Epidermal melanocyte (primary cell): ENCODE results near the gene IRX4.

Source experiments
- DNase-seq: peaks from one replicate; pipeline ENCODE4 v3.0.0; 2011; ENCODE audit warnings: low spot score; ENCODE audit not compliant: insufficient read length

IRX4 gene

DNA sequence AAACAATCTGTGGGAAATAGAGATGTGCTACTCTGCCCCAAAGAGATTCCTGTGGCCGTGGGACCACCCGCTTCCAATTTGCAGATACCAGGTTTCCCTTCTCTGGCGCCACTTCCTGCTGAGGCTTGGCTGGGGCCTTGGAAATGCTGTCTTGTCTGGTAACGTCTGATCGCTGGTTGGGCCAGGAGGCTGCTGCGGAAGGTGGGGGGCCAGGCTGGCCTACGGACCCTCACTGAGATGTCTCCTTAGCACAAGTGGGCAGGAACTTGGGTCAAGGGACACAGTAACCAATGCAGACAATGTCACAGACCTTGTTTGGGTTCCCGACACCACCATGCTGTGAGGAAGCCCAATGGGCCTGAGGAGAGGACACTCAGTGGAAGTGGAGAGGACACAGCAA lies 31.7 kb upstream of the IRX4 start:
- DNase-seq: no peak

DNA sequence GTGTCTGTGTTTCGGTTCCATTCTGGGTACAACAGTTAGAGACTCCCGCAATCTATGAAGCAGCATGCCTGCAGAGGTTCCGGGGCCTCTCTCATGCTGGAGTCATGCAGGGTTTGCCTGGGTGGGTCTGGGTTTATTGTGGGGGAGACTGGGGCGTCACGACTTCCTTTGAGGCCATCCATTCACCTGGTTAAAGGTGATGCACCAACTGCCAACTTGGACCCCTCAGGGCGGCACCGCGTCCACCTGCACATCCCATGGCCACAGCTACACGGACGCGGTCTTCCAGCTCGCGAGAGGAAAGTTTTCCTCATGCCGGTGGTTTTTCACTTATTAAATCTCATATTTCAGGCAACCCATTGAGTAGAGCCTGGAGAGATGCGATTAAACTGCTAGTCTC lies 30.9 kb upstream of the IRX4 start:
- no peak for DNase-seq

DNA sequence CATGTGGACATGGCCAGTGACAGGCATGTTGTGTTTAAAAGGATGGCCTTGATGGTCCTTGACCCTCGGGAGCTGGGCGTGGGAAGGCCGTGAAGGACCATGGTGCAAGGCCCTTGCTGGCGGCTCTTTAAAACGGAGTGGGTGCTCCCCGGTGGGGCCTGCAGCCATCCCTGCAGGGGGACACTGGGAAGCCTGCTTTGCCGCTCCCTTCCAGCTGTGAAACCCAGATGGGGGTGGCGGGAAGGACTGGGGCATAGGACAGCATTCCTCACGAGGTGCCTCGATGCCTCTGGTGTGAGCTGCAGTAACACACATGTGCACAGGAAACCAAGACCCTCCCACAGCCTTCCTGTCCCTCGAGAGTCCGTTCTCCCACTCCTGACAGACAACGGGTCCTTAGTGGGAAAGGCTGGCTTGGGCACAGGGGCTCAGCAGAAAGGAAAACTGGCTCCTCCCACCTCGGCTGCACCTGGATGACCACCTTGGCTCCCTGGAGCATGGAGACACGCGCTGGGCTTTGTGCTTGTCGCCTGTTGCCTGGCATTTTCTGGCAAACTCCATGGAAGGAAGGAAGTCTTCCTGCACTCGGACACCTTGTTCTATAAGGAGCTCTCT lies 30.3 kb upstream of the IRX4 start:
- DNase-seq: no peak

DNA sequence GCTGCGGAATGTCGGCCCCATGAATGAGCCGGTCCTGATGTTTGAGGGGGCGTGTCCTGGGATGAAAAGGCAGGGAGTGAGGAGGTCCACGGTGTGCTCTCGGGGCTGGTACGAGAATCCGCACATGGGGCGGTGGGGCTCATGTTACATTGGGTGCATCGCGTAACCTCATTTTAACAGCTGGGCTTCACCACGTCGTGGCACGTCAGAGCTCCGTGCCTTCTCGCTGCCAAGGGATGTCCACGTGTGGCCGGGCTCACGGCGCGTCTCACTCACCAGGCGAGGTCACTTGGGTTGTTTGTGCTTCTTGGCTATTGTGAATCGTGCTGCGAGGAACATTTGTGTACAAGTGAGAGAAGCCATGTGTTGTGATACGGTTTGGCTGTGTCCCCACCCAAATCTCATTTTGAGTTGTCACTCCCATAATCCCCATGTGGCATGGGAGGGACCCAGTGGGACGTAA lies 29.1 kb upstream of the IRX4 start:
- no peak for DNase-seq

DNA sequence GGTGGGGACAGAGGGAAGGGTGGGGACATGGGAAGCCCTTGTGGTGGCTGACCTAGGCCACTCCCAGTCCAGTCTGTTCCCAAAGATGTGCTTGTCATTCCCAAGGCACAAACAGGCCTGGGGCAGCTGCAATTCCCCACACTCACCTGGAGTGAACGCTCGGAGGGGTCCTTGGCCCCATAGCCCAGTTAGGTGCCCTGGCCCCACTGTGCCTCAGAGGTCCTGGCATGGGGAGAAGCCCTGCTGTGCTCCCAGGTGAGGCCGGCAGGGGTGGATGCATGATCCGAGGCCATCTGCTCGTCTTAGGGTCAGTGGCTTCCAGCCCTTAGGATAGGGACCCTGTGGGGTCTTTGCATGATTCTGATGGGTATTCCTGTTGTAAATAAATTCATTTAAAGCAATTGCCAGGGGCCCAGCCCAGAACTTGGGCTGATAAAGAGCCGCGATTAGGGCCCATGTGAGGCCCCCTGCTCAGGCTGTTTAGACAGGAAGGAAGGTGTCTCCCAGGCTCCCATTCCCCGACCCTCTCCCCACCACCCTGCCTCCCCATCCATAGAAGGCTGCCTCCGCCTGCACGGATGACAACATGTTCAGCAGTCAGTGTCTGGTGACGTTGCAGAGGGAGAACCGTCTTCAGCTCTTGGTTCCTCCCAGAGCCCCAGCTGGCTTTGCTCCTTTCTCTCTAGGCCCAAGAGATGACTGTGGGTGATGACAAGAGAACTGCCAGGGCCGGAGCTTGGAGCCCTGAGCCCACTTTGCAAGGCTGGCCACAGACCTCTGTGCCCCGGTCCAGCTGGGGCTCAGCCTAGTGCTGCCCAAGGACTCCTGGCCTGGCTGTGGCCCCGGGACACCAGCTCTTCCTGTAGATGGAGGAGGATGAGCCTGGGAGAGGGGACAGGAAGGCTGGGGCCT lies 28.4 kb upstream of the IRX4 start:
- no peak for DNase-seq

DNA sequence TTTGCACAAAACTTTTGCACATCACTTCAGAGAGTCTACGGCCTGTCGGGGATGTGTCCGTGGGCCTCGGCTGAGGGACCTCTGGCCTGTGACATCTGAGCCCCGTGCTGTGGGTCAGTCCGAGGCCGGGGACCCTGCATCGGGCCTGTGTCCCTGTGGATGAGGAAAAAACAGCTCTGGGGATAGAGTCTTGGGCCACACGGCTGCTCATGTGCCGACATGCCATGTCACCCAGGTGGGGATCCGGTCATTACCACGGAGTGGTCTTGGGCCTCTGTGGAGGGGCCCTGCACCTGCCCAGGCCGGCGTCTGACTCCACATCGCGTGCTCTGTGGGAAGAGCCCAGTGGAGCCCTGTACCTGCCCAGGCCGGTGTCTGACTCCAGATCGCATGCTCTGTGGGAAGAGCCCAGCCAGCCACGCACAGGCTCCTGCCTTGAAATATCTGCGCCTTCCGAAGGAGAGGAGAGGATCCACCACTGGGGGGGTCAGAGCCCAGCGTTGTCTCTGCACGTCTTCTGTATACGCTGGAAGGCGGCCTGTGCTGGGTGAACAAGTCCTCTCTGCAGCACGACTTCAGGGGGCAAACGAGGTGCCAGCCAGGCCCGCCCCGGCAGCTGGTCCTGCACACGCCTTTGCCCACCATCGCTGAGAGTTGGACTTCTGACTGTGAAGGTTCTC lies 27.5 kb upstream of the IRX4 start:
- DNase-seq: no peak

DNA sequence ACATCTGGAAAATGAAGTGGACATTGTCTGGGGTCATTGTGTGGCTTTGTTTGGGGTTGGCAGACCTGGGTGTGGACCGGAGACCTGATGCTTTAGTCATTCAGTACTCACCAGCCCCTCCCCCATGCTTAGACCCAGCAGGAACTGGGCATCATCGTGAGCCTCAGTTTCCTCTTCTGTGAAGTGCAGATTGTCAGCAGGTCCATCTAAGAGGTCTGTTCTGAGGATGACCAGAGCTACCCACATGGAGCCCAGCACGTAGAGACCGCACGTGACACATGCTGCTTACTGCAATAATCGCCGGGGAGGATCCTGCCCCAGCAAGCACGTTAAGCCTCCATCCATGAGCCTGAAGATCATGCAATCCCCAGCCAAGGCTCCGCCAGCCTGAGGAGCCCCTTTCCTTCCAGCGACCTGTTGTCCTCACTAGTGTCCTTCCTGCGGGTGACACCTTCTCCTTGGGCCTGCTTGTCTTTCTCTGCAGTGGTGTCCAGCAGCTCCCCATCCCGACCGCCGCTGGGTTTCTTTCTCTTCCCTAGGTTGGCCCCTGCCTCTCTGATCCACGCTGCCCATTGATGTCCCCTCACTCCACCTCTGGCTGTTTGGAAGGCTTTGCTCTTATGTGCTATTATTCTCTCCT lies 26.7 kb upstream of the IRX4 start:
- DNase-seq: no peak

DNA sequence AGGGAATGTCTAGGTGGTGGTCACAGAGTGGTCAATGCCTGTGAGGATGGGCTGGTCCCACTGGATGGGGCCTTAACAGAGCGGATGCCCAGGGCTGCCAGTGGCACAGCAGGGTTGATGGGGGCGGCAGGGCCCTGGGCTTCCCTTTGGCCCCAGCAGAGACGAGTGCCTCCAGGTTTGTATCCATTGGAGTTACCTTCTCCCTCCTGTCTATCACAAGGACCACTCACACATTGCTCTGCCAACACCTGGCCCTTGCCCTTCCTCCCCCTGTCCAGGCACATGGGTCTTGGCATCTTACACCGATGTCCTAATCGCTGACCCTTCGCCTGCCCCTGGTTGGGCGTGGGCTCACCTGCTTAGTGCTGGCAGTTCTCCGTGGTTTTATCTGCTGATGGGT lies 26.2 kb upstream of the IRX4 start:
- DNase-seq: no peak

DNA sequence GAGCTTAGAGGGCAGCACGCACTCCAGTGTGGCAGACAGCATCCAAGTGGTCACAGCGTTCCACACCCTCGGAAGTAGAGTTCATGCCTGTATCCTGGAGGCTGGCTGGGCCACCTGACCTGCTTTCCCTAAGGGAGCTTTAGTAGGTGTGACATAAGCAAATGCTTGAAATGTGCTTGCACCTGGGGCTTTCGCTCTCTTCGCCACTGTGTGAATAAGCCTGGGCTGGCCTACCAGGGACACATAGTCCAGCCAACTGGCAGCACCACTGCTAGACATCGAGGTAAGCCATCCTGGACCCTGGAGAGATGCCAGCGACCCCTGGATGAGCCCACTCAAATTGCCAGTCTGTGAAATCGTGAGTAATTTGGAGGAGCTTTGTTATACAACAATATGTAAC lies 24.9 kb upstream of the IRX4 start:
- DNase-seq: no peak

DNA sequence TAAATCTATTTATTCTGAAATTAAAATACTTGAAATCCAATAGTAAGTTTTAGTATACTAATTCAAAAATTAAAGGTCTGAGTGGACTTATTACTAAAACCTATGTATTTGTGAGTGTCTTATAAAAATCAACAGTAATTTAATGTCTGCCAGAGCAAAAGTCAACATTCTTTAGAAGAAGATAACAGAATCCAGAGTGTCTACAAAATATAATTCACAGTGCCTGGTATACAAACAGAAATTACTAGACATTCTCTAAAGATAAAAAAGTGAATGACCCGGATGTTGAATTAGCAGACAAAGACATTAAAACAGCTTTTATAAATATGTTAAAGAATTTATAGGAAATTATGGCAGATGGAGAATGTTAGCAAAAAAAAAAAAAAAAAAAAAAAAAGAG lies 22.4 kb upstream of the IRX4 start:
- DNase-seq: no peak

DNA sequence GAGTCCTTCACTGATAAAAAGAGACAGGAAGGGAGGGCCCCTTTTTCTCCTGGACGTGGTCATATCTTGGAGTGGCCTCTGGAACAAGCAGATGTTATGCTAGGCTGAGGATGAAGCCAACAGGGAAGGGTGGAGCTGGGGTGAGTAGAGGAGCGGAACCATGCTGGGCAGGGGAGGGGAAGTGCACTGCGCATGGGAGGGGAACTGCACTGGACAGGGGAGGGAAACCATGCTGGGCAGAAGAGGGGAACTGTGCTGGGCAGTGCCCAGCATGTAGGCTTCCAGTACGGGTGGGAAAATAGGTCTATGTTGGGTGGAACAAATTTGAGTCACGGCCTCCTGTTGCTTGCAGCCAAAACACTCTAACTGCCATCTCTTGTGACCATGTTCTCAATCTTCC lies 19.3 kb upstream of the IRX4 start:
- no peak for DNase-seq

DNA sequence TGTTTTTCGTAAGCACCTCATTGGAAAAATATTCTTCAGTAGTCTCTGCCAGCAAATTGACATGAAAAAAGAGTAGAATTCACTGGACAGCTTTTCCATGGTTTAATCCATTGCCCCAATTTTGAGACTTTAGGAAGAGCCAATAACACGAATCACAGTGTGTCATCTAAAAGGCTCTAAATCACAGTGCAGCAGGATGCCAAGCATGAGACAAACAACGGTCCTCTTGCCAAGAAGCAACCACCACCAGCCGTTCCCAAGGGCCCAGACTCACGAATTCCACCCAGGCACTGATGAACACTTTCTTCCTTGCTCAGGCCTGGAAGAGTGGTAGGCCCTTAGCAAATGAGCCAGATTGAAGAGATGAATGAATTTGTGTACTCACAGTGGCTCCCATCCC lies 18.3 kb upstream of the IRX4 start:
- DNase-seq: no peak

DNA sequence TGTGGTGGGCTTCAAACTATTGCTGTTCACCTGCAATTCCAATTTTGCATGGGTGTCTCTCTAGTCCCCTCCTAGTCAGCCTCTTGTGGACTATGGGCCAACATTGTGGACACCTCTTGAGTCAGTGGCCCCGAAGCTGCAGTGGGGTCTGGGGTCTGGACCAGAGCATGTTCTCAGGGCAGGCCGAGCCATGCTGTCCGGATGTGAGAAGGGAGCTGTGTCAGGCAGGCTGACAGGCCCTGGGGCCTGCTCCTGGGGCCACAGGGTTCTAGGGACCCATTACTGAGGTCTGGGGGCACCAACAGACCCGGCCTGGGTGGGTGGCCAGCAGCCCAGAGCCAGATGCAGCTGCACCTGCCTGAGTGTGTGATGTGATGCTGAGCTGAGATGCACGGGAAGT lies 16.5 kb upstream of the IRX4 start:
- DNase-seq: no peak

DNA sequence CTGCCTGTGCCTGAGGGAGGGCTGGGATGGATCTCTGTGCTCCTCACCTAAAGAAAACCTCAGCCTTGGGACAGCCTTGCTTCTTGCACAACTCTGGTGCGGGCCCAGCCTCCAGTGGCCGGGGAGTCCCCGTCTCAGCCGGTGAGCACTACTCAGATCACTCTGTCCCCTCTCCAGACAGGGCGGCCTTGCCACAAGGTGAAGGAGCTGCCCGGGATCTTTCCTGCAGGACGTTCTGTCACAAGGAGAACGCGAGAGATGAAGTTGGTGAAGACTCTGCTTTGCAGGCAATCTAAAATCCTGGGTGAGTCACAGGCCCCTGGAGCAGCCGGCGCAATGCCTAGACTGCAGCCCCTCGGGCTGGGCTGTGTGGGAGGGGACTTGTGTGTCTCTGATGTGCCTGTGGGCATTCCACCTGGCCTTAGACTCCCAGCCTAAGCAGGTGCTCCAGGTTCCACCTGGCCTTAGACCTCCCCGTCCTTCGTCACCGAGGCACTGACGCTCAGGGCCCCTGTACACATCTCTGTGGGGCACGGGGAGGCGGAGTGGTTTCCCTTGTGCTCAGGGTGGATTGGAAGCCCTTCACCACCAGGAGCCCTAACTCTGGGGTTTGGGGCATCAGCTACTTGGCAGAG lies 15.2 kb upstream of the IRX4 start:
- no peak for DNase-seq

DNA sequence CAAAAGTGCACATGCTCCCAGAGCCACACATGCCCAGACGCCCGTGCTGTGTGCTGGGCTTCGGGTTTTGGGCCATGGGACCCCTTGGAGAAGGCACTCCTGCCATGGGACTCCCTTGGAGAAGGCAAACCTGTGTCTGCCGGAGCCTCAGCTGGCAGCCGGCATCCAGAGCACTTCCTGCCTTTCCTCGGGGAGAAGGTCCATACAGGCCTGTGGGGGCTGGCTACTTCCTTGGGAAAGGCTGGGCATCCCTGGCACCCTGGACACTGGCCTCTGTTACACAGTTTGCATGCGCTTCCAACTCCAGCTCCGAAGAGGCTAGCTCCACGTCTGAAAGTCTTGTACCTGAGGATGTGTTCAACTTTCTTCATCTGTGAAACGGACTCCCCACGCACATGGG lies 14.7 kb upstream of the IRX4 start:
- DNase-seq: no peak

DNA sequence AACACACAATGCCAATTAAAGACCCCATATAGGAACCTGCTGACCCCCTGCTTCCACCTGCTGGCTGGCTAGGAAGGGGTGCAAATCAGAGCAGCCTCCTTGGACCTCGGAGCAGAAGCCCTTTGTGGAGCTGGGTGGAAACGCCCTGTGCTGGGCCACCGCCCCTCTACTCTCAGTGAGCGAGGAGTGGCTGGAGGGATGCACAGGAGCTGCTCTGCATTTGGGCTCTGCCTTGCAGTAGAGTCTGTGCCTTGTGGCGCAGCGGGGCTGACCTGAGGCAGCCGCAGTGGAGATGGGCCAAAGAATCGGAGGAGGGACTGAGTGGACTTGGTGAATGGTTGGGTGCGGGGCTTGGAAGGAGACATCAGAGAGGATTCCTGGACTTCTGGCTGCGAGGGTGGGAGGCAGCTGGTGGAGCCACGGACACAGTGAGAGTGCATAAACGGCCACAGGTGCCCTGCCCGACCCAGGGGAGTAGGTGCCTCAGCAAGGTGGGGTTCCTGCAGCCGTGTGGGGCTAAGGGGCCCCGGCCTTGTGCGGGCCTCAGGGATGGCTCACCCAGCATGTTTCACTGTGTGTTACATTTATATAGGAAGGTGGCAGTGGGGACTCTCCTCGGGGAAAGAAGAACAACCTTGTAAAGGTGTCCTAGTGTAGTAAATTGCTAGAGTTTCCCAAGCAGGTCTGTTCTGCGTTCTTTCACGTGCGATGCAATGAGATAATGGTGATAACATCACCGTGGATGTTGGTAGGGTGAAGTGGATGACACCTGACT lies 14.1 kb upstream of the IRX4 start:
- no peak for DNase-seq

DNA sequence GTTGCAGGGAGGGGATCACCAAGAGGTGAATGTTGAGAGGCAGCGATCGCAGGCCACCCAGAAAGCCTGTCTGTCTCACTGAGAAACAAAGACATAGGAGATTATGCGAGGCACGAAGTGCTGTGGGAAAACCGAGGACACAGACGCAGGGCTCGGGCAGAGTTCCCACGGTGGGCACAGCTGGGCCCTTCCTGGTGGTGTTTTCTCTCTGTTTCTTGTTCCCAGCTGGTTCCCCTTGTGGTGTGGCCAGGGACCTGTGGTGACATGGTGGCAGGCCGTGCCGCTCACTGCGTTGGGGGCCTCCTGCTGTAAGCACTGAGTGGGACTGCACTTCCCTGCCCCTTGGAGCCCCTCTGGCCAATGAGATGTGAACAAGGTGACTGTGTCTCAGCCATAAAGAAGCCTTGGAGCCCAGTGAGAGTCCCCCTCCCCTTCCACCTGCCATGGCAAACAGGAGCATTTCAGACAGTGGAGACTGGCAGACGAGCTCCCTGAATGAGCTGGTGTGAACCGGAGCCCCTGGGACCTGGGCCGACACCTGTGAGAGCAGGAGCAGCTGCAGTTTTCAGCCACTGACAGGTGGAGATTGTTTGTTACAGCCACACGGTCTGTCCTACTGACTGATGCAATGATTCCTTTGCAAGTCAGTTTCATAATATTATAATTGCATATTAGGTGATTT lies 13.2 kb upstream of the IRX4 start:
- DNase-seq: no peak

DNA sequence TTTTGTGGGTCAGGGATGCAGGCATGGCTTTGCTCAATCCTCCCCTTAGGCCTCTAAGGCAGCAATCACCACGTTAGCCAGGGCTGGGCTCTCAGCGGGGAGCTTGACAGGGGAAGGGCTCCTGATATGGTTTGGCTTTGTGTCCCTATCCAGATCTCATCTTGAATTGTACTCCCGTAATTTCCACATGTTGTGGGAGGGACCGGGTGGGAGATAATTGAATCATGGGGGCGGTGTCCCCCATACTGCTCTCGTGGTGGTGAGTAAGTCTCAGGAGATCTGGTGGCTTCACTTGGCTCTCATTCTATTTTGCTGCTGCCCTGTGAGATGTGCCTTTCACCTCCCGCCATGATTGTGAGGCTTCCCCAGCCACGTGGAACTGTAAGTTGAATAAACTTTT lies 11.5 kb upstream of the IRX4 start:
- no peak for DNase-seq

DNA sequence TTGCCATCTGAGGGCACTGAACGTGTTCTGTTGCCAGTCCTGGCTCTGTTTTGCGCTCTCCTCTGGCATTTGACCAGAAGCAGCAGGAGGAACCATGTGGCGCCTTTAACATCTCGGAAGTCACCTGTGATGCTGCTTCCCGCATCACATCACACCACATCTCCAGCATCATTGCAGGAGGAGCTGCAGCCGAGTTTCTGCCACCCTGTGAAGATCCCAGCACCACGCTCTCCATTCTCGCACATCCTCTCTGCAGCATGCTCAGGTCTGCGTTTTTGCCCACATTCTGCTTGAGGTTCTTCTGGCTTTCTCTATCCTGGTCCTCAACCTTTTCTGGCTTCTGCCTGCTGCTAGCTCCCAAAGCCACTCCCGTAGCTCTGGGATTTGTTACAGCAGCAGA lies 11.0 kb upstream of the IRX4 start:
- DNase-seq: no peak
